DMS53 treated with DMSO at 0.1 percent for 48 hours (cell line): ENCODE data around the gene TOGARAM2.

Experiments
- DNase-seq: peaks from one replicate; lab custom pipeline; 2025; ENCODE audit not compliant: unreplicated experiment; lab: John Stamatoyannopoulos, UW

Gene TOGARAM2

DNA sequence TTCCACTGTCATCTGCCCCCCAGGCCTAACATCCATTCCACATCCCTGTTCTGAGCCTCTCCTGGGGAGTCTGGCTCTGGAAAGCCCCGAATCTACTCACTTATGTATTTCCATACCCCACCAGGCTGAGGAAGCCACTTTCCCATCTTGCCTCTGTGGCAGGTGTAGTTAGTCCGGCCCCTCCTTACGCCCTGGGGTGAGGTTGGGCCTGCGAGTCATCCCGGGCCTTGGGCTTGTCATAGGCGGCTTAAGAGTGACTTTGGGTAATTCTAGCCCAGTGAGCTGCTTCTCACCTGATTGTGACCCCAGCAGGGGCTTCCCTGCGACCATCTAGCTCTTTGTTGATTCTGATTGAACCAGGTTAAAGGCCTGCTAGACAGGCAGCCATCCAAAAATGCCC lies 72.1 kb downstream of the TOGARAM2 start:
- DNase-seq: no peak

DNA sequence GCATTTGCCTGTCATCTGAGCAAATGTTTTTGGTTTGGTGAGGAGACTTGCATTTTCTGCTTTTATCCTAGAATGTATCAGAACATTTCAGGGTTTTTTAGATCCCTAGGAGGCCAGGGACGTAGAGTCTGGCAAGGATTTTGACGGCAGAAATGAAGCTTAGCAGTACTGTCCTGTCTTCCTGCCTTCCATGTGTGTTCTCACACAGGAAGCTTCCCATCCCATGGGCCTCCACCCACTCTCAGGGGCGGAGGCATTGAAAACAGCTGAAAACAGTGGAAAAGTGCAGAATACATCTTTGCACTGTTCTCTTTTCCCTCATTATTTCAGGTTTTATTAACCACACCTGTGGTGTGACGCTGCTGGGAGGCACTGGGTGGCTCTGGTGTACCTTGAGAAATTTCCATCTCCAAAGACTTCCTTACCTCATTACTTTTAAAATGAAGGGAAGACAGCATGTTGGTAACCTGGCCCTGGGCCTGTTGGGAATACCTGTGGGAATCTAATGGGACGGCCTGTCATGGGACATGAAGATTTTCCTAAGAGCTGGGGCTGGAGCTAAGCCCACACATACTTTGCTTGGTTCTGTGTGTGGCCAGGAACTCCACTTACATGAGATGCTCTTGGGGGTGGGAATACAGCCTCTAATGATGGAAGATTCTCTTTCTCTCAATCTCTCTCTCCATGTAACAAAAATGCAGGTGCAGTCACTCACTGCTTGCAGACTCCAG lies 72.7 kb downstream of the TOGARAM2 start:
- DNase-seq: no peak

DNA sequence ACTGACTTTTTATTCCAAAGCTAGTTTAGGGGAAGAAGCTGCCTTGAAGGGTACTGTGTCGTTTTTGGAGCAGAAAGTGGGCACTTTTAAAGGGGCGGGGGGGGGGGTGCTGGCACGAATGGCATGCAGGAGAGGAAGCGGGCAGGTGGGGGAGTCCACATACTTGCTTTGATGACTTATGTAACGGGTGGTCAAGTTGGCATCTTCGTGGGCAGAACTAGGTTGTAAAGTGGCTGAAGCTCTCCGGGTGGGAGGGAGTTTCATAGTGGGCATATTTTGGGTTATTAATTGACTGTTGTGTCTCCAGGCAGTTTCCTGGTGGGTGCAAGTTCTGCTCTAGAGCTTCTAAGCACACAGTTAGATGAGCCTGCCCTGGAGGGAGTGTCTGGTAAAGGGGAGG lies 73.3 kb downstream of the TOGARAM2 start:
- no peak for DNase-seq

DNA sequence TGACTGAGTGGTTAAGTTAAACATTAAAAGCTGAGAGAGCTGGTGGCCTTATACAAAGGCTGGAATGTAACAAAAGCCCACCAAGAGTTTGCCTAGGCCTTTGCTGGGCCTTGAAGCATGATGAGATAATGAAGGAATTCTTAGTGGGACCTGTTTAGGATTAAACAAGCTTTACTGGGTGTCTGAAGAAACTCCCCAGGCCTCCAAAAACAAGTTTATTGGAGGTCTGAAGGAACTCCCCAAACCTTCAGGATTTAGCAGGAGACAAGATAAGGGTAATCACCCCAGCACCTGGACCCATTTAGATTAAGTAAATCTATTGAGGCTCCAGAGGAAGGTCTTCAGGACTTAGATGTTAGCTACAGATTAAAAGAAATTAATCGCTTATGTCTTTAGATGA lies 74.5 kb downstream of the TOGARAM2 start:
- DNase-seq: no peak

DNA sequence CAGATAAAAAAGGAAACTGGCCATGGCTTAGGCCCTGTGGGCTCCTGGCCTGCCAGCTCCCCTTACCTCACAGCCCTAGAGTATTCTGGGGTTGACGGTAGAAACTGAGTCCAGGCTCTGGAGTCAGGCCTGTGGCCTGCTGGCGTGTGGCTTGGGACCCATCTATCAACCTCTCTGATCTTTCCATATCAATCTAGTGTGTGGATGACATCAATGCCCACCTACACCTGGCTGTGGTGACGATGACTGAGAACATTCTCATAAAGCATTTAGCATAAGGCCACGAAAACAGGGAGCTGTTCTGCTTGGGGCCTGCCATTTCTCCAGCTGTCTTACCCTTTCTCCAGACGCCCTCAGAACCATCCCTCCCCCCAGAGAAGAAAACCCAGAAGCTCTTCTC lies 75.4 kb downstream of the TOGARAM2 start:
- no peak for DNase-seq

DNA sequence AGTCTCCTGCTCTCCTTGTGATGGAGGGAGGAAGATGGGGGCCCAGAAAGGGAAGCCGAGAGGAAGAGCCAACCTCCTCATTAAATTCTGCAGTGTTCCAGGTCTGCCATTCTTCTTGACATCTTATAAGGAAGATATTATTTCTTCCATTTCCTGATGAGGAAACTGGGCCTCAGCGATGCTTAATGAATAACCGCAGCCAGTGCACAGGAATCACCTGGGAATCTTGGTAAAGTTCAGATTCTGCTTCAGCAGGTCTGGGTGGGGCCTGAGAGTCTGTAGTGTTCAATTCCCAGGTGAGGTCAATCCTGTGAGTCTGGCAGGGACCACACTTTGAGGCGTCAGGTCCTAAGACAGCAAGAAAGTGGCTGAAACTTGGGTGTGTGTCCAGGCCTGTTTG lies 75.9 kb downstream of the TOGARAM2 start:
- no peak for DNase-seq

DNA sequence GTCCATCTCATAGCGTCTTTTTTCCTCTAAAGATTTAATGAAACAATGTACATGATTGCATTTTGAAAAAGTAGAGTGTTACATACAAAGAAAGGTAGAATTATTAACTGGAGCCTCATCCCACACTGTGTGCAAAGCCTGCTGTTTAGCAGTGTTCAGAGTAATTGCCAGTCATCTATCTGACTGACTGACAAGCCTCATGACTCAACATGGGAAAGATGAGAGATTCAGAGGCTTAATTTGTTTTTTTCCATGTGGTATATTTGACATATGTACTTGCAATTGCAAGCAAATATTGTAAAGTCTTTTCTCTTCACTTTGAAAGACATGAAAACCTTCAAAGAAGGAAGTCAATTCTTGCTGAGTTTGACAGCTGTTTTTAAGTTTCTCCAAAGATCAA lies 78.5 kb downstream of the TOGARAM2 start:
- DNase-seq: no peak

DNA sequence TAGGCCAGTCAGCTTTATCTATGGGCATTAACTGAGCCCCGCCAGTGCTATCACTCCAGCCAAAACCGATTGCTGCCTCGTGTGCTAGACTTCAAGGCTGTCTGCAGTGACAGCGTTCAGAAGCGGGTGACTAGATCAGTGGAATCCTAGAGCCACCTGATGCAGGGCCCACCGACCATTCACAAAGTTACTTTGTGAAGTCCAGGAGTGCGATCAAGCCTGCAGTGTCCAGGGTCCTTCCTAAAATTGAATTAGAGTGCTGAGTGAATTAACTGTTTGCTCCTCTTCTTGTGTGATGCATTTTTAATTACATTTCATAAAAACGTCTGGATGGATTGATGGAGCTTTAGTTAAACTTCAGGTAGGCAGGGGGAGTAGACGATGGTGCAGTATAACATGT lies 79.3 kb downstream of the TOGARAM2 start:
- DNase-seq: no peak

DNA sequence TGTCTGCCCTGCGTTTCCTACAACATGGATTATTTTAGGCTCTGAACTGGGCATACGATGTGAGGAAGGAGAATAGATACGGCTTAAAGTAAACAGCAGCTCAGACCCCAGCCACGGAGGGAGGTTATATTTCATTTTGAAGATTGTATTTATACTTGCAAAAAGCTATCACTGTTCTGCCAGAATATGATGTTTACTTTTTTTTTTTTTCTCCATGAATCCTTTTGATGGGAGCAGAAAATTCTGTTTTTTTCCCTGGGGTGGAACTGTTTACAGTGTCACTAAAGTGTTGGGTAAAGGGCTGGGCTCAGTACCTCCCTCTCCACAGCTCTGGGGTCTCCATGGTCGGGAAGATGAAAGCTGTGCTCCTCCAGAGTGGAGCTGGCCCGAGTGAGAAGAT lies 80.1 kb downstream of the TOGARAM2 start:
- DNase-seq: no peak

DNA sequence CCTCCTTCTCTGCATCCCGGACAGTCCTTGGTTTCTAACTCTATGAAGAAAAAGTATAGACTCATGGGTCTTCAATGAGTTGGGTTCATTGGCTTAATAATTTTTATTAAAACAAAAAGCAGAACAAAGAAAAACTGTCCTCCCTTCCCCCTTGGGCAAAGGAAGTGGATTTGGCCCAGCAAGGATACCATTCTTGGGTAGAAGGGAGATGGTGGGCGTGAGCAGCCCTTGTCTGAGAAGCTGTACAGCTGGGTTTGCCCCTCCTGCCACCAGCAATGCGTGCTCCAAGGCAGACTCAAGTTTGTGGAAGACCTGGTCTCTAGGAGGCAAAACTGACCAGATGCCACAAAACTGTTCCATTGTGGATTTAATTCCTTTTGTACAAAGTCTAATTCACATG lies 80.5 kb downstream of the TOGARAM2 start:
- DNase-seq: no peak

DNA sequence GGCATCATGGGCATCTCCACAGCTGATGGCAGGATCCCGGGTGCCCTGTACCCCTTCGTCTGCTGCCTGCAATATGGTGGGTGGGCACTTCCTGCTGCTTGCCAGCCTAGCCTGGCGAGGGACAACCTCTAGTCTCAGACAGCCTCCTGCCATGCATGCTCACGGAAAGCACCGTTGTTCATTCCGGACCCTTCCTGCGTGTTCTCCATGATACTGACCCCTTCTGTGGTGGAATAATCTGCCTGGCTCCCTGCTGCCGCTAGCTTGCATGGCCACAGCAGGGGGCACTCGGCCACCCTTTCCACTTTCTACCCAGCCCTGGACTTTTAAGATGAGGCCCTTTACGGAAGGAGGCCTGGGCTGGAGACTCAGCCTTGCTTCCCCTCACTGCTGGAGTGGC lies 81.3 kb downstream of the TOGARAM2 start:
- no peak for DNase-seq

DNA sequence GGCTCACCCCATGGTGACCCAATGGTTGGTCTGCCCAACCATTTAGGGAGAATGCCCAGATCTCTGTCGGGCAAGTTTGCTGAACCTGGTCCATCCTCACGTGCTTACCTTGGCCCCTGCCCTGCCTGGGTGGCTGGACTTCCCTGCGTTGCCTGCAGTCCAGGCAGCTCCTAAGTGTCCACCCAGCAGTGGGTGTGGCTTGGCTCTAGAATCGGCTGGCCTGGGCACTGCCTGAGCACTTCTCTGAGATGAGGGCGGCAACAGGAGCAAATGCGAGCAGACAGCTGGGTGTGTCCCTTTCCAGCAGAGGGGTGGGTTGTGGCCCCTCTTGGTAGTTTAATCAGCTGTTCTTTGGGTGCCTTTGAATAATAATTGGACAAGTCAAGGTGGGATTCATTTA lies 82.0 kb downstream of the TOGARAM2 start:
- DNase-seq: no peak

DNA sequence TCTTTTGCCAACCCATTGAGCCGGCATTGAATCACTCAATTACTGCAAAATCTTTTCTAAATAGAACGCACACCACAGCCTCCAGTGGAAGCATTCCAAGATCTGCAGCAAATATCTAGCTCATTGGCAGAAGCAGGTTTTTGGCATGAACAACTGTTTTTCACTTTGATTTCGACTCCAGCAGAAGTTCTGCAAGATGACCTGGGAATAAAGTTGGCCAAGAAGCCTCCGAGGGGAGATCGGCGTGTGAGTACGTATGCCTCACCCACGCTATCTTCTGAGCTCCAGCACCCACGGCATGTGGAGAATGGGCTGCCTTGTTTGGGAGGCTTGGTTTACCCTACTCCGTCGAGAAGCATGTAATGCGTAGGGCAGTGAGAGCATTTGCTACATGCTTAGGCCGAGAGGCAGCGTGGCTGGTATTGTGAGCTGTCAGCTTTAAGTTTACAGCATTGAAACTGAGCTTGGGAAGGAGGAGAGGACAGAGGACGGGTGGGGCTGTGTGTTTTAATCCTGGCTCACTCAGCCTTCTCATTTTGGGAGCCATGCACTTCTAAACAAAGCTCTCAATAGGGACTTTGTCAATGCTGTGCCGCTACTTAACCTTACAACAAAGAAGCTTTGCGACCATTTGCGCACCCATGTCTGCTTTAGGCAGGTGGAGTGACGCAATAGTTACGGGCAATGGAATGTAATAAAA lies 82.7 kb downstream of the TOGARAM2 start:
- no peak for DNase-seq

DNA sequence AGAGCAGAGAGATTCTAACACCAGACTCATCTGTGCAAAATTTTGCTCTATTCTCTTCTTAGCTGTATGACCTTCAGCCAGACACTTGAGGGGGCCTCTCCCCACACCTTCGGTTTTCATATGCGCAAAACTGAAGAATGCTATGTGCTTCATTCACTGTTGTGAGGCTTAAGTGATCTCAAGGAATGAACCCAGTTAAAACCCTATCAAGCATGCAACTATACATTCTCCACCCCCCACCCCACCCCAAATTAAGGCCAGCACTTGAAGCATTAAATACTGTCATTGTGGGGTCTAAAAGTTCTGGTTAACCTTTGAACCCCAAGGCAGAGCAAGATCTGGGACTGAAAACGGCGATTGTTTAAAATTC lies 83.2 kb downstream of the TOGARAM2 start:
- DNase-seq: no peak

DNA sequence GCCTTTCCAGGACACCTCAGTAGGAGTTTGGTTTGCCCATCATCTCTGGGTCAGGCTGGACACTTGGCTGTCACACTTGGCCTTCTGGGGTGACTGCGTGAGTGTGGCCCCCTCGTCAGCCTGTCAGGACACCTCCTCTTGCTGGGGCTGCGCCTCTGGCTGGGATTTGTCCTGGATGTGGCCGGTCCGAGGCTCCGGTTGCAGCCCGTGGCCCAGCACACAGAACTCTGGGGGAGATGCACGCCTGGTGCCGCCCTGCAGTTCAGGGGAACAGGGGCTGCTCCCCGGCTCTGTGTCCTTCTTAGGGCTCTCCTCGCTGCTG lies 83.6 kb downstream of the TOGARAM2 start:
- DNase-seq: no peak

DNA sequence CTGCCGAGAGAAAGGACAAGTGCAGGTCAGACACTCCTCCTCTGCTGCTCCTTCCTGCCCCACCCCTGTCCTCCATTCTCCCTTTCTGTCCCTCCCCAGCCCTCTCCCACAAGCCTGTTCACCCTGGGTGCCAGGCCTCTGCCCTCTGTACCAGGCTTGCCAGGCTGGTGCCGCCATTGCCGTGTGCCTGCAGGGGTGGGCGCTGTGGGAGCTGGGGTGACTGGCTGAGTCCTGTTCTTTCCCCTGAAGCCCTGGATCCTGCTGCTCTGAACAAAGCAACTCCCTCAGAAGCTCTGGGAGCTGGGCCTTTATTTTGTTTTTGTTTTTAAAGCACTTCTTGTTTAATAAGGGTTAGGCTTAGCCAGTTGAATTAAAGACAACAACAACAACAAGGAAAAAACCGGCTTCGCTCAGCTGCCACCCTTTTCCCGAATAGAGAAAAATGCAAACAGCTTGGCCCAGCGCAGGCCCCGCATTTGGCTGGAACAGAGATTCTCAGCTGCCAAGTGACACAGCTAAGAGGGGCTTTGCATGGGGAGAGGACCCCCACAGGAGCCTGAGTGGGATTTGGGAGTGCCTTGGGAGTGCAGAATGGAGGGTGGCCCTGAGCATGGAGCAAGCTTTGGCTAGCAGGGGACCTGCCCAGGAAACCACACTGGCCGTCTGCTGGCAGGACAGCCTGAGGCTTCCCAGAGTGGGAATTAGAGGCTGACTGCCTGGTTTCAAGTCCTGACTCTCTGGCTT lies 84.1 kb downstream of the TOGARAM2 start:
- no peak for DNase-seq

DNA sequence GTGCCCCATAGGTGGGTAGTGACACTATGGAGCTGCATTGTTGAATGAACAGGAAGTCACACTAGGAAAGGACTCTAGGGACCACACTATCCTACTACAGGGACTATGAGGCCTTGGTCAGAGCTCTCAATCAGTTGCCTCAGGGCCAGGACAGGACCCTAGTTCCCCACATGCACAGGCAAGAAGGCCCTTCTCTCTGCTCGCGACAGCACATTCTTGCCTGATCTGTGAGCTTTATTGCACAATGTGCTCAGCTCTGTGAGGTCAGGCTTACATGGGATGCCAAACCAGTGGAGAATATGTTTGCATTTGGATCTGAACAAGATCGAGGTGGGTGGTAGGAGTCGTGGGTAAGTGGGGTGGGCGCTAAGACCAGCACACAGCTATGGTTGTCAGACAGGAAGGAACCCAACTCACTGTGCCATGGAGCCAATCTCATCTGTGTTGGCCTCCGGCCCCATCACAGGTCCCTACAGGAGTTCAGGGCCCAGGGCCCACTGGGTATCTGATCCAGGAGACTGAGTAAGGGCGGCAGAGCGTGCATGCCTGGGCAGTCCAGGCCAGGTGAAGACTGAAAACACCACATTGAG lies 85.3 kb downstream of the TOGARAM2 start:
- no peak for DNase-seq

DNA sequence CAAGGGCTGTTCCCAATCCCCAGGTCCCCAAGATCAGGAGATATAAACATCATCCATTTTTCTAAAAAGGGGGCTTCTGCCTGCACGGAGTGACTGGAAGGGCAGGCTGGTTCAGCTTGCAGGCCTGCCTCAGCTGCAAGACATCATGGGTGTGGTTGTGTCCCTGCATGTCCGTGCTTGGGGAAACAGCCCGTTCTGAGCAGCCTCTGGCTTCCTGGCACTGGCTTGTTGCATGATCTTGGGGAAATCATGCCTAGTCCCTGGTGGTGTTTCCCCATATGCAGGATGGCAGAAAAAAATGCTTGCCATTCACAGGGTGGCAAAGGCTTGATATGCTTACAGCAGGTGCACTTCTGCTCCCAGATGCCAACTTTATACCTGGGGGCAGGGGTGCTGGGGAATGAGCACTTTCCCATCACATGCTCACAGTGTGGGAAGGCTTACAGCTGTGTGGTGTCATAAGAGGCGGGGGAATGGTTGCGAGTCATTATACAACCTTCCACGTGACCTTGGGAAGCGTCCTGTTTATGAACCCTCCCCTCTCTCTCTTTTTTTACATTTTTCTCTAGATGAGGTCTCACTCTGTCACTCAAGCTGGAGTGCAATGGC lies 86.0 kb downstream of the TOGARAM2 start:
- DNase-seq: no peak

DNA sequence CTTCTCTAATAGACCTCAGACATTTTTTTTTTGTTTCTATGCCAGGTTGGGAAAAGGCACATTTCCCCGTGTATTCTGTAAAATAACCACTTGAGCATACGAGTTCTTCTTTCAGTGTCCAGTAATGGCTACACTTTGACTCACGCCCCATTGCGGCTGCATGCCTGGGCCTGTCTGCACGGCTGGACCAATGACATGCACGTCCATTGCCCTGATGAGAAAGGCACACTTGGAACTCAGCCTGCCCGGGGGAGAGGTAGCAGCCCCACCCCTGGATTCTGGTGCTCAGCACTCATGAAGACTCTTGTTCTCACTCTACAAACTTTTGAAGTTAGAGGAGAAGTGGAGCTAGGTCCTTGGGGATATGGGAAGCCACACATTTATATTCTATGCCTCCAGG lies 87.4 kb downstream of the TOGARAM2 start:
- DNase-seq: no peak

DNA sequence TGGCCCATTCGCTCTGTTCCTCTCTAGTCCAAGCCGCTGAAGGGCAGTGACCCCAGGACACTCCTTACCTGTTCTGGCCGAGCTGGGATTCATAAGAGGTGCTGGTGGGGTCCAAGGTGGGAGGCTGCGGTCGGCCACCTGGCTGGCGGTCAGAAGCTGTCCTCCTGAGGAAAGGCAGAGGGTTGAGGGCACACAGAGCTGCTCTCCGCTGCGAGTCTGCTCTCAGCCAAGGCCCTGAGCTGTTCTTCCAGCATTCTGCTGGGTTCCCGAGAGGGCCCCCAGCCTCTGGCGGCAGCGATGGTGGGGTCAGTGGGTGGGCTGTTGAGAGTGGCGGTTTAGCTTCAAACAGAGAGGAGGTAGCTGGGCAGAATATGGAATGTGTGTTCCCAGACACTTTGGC lies 89.4 kb downstream of the TOGARAM2 start:
- DNase-seq: no peak
